HG03097 (cell line): Measurements from ENCODE around the gene TNS3.

Experiments
- ATAC-seq: cut with Tn5 transposase; IDR thresholded peaks from one replicate; pipeline ENCODE4 v1.9.1; 2021; ENCODE audit not compliant: unreplicated experiment, low FRiP score

Gene TNS3

DNA sequence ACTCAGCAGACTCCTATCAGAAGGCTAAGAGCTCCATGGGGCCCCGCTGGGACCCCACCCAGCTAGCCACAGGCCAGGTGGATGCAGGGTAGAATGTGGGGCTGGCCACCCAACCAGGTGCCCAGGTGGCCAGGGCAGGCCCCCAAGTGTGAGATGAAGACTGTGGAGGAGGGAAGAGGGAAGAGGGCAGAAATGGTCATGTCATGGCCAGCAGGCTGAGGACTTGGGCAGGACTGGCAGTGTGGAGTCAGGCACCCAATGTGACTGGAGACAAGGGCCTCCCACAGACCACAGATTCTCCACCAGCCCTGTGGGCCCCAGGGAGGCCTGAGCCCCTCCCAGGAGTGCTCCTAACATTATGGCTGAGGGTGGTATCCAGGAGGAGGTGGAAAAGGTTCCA lies 141.6 kb downstream of the TNS3 start:
- ATAC-seq = no peak

DNA sequence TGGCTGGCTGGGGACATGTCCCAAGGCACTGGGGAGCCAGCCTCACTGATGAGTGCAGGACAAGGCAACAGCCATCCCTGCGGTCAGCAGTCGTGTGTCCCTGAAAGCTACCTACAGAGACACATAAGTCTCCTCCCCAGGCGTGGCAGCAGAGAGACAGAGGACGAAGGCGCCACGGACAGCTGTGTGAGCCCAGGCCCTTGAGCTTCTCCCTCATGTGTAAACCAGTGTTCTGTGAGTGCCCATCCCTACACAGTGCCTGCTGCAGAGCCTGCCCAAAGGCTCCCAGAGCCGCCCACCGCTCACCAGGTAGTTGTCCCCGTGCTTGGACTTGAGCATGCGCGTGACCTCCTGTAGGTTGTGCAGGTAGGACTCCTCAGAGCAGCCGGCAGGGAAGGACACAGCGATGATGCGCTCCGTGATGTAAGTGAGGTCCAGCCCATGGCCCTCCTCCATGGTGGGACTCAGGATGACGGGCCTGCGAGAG lies 142.7 kb downstream of the TNS3 start:
- ATAC-seq = no peak

DNA sequence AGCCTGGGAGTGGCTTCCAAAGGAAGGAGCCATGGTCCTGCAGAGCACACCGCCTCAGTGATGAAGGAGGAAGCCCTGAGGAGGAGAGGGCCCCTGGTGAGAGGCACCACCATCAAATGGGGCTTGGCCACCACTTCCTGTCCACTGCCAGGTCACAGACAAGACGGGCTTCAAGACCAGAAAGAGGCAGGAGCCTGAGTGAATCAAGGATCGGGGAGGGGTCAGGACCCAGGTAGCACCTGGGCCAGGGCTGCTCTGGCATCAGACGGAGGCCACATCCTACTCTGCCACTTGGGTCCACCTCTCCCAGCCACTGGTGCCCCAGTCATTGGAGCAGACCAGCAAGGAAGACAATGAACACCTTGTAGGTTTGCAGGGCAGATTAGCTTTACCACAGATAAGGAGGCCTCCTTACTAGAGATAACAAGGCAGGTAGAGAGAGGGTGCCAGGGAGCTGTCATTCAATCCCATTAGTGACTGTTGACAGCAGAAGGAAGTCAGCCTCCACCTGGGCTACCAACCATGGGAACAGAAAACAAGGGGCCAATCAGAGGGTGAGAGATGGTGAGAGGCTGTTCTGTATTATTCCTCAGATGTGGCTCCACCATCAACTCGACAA lies 143.4 kb downstream of the TNS3 start:
- no peak for ATAC-seq

DNA sequence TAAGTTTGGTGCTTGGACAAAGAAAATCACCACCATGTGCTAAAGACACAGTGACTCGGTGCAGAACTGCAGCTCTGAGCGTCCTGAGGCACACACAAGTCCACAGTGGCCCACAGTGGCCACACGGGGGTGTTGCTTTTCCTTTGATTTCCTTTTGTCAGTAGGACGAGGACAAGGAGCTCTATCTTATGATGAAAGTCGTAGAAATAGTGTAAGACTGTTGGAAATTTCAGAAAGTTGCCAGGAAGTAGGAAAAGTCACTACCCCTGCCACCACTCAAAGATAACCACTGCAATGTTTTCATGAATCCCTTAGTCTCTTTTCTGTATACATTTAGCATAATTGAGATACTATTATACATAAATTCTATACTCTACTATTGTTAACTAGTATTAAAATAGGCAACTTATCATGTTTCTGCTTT lies 146.0 kb downstream of the TNS3 start:
- ATAC-seq = no peak

DNA sequence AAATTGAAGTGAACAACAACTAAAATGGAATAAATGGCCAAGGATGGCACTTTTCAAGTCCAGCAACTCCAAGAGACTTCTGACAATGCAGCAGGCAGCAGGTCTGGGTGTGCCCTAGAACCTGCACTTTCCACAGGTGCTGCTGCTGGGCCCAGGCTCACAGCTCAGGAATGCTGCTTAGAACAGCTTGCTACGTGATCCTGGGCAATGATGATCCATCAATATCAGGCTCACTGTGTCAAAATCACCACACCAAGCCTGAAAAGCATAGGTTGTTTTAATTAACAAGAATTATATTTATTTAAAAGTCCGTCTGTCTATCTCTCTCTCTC lies 148.4 kb downstream of the TNS3 start:
- no peak for ATAC-seq

DNA sequence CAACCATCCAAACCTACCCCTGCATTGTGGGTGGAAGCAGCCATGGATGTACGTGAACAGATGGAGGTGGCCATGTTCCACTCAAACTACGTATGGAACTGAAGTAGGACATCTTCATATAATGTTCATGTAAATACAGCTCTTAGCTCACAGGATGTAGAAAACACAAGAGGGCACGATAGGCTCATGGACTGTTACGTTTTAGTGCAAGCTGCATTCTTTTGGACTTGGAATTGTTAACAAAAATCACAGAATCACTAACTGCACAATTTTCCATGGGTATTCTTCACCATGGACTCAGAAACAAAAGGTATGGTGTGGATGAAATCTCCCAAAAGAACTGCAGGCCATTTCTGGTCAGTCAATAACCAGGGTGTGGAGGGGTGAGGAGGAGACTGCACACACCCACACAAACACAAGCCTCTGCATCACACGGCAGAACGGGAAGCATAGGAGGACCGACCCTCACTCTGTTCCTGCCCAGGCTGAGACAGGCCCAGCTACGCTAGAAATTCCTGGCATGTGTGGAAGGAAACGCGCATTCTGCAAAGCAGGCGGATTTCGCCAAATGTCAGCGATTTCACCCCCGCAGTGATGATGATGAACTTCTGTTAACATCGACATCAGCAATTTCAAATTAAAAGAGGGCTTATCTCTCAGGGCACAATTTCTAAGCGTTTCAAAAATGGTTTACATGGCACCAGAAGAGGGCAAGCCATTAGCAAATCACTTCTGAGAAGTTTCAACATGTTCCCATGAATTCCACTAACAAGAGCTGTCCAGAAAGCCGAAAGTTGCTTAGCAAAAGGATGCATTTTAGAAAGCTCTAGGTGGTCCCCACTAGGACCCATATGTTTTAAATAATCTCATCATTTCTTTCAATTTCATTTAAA lies 149.0 kb downstream of the TNS3 start:
- ATAC-seq = no peak

DNA sequence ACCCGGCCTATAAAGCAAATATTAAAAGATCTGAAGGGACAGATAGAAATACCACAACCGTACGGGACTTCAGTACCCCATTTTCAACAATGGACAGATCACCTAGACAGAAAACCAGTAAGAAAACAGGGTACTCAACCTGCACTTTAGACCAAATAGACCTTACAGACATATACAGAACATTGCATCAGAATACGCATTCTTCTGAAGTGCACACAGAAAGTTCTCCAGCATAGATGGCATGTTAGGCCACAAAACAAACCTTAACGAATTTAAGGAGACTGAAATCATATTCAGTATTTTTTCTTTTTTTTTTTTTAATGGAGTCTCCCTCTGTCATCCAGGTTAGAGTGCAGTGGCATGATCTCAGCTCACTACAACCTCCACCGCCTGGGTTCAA lies 151.5 kb downstream of the TNS3 start:
- no peak for ATAC-seq

DNA sequence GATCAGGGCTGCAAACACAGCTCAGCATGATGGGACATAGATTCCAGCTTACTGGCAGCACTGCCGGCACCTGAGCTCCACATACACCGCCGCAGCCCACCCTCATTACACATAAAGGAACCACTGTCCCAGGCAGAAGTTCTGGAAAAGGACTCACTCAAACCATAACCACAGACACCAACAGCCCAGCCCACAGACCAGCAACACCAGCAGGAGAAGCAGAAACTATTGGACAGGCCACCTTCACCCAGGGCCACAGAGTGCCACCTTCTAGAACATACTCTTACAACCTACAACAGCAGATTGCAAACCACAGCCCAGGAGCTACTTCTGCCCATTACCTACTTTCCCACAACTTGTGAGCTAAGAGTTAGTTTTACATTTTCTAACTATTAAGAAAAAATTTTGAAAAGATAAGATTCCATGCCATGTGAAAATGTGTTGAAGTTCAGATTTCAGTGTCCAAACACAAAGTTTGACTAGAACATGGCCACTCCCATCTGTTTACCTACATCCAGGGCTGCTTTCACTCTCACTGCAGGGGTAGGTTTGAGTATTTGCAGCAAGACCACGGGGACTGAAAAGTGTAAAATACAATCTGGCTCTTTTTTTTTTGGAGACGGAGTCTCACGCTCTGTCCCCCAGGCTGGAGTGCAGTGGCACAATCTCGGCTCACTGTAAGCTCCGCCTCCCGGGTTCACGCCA lies 153.0 kb downstream of the TNS3 start:
- no peak for ATAC-seq

DNA sequence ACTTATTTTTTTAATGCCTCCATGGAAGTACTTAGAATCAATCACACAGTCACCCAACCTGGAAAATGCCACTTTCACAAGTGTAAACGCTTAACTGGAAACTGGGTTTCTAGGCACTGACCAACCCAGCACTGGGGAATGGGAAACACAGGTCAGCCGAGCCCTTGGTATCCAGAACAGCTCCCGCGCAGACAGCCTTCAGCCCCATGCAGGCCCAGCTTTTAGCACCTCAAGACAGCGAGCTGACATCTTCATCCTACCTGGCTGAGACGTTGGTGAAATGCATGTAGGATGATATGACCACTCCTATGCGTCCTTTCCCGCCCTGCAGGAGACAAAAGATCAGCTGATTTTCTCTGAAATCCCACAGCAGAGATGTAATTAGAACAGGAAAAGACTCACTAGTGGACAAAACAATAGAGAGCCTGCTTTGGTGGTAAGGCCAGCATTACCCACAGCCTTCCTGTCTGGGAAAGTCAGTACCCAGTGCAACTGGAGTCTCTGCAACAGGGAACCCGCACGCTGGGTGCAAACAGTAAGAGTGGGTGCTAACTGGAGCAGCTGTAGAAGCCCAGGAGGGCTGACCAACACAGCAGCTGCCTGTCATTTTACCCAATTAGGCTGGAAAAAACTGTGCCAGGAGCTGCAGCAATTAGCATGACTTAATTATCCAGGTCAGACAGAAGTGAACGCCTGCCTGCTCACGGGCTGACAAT lies 153.7 kb downstream of the TNS3 start:
- no peak for ATAC-seq

DNA sequence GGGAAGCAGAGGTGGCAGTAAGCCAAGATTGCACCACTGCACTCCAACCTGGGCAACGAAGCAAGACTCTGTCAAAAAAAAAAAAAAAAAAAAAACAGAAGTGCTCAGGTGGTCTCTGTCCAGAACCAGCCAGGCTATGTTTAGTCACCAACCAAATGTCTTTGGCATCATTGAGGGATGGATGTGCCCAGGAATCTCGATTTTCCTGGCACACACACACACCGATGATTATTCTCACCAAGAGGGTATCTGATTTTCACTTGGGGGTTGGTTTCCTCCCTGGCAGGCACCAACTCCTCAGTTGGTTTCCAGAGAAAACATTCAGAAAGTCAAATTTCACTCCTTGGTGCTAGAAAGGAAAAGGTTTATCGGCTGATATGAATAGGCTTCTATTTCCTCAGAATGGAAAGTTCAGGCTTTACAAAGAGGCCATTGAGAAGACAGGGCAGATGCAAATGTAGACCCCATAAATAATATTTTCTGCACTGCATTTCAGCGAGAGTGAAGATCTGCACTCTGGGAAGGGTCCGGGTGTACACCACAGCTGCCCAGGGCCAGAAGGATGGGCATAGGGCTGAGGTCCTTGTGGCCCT lies 154.8 kb downstream of the TNS3 start:
- ATAC-seq = no peak

DNA sequence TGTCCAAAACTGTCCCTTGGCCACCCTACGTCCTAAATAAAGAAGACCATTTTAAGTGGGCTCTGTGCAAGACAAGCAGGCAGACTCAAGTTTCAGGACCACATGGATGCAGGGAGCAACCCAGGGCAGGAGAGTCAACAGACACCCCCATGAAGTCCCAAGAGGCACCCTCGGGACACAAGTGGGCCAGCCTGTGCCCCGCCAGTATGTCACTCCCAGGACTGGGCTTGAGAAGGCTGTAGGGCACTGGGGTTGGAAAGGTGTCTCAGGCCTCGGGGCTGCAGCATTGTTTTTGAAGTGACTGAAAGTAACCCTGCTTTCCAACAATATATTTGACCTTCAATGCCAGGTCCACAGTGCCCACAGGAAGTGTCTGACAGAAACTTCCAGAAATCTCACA lies 157.4 kb downstream of the TNS3 start:
- ATAC-seq = no peak

DNA sequence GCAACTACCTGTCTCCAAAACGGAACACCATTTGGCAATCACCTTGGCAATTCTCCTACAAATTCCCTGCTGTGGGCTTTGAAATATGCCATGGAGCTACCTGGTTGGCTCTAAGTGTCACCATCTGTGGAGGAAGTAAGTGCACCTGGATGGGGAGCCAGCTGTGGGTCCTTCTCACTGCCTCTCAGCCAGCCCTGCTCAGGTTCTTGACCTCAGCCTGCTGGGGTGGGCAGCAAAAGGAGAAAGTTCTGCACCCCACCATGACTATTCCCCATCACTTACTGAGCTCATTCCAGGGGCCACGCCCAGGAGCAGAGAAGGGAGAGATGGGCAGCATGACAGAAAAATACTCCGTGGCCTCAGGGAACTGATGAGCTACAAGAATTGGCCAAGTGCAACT lies 158.7 kb downstream of the TNS3 start:
- no peak for ATAC-seq

DNA sequence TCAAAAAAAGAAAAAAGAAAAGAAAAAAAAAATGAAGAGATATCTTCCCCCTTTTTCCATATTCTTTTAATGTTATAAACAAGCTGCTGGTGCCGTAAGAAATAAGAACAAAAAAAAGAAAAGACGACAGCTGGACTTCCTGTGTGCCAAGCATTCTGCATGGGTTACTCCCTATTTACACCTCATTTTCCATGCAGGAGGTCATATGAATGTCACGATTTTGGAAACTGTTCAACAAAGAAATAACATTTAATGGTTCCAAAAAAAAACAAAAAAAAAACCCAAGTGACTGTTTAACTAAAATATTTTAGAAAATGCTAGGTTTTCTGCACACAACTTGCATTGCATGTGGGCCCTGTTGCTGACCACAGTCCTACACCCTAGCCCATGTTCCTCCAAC lies 159.3 kb downstream of the TNS3 start:
- ATAC-seq = no peak

DNA sequence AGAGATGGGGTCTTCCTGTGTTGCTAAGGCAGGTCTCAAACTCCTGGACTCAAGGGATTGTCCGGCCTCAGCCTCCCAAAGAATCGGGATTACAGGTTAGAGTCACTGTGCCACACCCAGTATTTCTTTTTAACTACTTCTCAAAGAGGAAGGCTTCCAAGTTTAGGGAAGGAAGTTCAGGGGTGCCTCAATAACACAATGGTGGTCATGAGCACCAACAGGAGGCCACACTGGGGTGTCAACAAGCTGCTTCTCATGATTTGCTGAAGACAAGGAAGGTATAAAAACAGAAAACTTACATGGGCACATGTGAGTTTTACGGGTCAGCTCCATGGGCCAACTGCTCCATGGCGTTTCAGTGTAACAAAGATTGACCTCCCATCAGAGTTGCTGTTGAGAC lies 160.5 kb downstream of the TNS3 start:
- ATAC-seq = no peak

DNA sequence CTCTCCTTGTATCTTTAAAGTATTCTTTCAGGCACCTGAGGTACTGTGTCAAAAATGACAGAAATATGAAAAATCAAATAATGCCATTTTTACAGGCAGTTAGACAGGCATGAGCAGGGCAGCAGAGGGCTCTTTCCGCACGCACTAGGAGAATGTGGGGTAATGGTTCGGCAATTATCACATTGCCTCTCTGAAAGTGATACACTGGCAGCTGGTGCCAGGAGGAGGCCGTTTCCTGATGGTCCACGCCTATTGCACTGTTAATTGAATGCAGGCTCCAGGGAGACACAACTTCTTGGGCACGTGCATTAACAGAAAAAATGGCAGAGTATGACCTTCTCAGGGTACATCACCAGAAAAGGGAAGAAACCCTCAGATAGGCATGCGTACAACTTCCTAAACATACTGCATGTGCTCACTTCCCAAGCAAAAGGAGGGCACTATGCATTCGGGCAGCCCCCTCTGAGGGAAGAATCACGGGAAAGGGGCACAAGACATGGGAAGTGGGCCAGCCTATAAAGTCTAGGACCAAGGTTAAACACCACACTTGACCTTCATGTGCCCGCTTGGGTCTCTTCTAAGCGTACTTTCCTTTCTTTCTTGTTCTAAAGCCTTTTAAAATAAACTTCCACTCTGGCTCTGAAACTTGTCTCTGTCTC lies 161.7 kb downstream of the TNS3 start:
- ATAC-seq = no peak

DNA sequence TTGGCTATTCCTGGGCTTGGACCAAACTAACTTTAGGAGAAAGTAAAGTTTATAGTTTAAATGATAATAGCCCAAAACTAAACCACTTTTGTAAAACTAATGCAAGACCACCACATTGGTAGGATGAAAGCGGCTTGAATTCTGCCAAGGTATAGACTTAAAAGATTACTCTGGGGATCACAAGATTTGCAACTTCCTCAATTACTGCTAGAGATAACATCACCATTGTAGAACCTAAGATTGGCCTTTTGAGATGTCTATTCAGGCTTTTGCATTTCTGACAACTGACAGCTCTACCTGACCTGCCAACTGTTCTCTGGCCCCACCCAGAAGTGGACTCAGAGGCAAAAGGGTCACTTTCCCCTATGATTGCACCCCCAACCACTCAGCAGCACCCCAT lies 162.4 kb downstream of the TNS3 start:
- no peak for ATAC-seq

DNA sequence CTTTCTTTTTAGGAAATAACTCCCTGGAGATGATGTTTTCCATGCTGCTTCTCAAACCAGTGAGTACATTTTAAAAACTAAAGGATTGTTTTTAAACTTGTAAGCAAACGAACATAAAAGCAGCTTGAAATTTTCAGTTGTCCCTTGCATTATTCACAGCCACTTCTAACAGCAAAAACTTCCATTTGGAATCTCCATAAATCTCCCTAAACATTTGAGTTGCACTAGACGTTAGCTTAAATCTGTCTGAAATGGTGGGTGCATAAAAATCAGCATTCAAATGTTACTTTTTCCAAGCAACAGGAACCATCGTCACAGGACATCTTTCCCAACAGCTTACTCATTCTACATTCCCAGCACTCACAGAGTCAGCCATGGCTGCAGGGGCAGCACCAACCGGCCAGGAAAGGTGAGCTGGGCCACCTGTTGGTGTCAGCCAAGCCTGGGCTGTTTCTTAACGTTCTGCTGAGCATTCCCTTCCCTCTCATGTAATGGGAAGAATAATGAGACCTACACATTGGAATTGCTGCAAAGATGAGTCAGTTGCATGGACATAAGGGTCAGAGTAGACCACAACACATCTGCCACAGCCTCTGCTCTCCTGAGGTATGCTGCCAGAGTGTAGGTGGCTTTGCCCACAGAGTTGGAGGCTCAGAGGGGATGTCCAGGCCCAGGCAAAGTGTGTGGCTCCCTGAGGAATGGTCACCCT lies 163.2 kb downstream of the TNS3 start:
- ATAC-seq = no peak

DNA sequence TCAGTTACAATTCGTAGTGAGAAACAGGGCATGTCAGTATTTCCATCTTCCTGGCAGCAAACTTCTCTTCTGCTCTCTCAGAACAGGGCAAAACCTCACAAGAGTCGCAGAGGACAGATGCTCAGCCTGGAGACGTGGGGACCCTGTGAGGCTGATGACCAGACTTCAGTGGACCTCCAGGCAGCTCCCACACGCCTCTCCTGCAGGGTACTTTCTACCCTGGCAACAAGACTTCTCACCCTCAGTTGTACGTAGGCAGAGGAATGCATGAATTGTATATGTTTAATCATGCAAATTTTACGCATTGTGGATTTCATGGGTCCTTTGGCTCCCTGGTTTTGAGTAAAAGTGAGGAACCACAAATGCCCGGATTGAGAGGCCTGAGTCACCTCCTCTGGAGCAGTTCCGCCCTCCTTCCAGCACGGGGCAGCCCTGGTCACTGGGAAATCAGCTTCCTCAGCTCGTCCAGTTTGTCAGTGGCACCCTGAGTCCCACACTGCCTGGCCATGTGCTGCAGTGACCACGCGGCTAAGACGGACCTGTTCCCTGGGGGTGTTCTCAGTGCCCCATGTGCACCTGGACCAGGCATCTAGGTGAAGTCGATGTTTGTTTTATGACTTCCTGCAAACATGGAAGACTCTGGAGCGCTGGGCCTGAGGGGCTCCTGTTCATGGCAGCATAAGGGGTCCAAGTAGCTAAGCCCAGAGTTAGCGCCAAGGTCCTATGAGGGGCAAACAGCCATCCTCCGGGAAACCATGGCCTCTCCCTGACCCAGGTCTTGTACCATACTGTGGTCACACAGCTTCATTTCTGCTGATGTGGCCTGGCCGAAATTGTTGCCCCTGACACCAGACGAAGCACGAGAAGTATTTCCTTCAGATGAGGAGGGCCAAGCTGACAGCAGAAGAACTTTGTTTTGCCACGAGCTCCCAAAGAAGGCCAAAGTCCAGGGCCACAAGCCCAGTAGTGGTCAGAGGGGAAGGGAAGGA lies 165.1 kb downstream of the TNS3 start:
- no peak for ATAC-seq
